ENCODE measurements around the gene ZMIZ2. TPM values are rescaled to one million over a fixed set of nuclear protein-coding genes. Genes with fewer than 3 reads are reported as not detected.

ZMIZ2 gene
- total and polyA plus RNA-seq, 9 of the 15 experiments (the other 6 are each of a cell fraction or from before 2014, with no cell fraction given): 0.13 to 40.3 (median 4.9) TPM

- TF ChIP-seq SPI1 (IDR thresholded peaks at IDR 0.05; ENCODE audit: borderline replicate concordance, low read depth, low read length) (no peak), TAF15 (IDR thresholded peaks at IDR 0.05; ENCODE audit: low read depth, low read length) (no peak), HMGXB4 (CRISPR knock-in tag; IDR thresholded peaks at IDR 0.05) (no peak), ZNF175 (CRISPR knock-in tag; IDR thresholded peaks at IDR 0.05; ENCODE audit: low read depth) (no peak)
These were observed 34.8 kb downstream of the ZMIZ2 start (continued) for GRCh38 chr7:44783407-44783806.

- no peaks in the 10 kb centered on the region for H3K4me1 ChIP-seq (replicated peaks in 1 of 2; ENCODE audit: control insufficient read depth in 2 of 2, insufficient read depth in 2 of 2, low read length in 2 of 2)
- BruUV-seq (replicated peaks): no TSS peak
- H3K79me2 ChIP-seq (ENCODE audit: control insufficient read depth, insufficient read depth, low read length): no peaks in the 10 kb centered on the region
- FAIRE-seq (no peak), DNase-seq (ENCODE audit: extremely low read depth in 1 of 4, low spot score in 3 of 4) (peak in 1 of 4 experiments; percentile 2), ATAC-seq (no peak; the same call in 2 of the 3 replicates)
- H3K9me1 ChIP-seq (ENCODE audit: control insufficient read depth, insufficient read depth, low read length): no peaks in the 10 kb centered on the region
- H3K9ac ChIP-seq (ENCODE audit: insufficient read depth in 1 of 2, low read depth in 2 of 2, low read length in 2 of 2): no peak overlapping the region; a peak in 1 of 4 replicates
- H3K9me3 ChIP-seq (replicated peaks; ENCODE audit: control insufficient read depth, insufficient read depth, low read depth, low read length): peaks cover 2% of the 10 kb centered on the region; the same call in 1 of the 2 replicates
- H3K27ac ChIP-seq (ENCODE audit: extremely low read depth, low read depth, low read length): no peak overlapping the region
- WGBS (ENCODE audit: insufficient coverage, low coverage, missing lambda C conversion rate): 0% methylated on average over 1 of the region's 1 CpG
- H3K4me3 ChIP-seq: no peak overlapping the region
- in situ Hi-C loops (cut with MboI) (no loop called here), intact Hi-C loops (cut with micrococcal nuclease) (no loop called here)
- H3K4me2 ChIP-seq (ENCODE audit: insufficient read depth, low read length): no peak overlapping the region
- no peaks in the 10 kb centered on the region for H3K36me3 ChIP-seq (ENCODE audit: control insufficient read depth, insufficient read depth, low read length)
- no peak overlapping the region for H2AFZ ChIP-seq (ENCODE audit: low read depth, low read length)
- POLR2A ChIA-PET: interaction anchor here (1.2 kb wide), 1 partner anchor 13 kb away, joined by 3 read pairs; no protein-coding TSS in a partner anchor
- H4K20me1 ChIP-seq (replicated peaks; ENCODE audit: control insufficient read depth, insufficient read depth, low read length): no peaks in the 10 kb centered on the region
- CTCF ChIA-PET (ENCODE audit: low intra/inter-chr PET ratio): no interaction called here
- H3K27me3 ChIP-seq (ENCODE audit: control insufficient read depth in 2 of 2, insufficient read depth in 2 of 2, low read length in 2 of 2): peaks cover 0 to 6% of the 10 kb centered on the region in 2 experiments; a peak in 1 of 5 replicates
- TF ChIP-seq ETS1 (conservative IDR thresholded peaks at IDR 0.05; ENCODE audit: control insufficient read depth, low read depth, low read length): no peak
- TF ChIP-seq HDAC3 (IDR thresholded peaks at IDR 0.05; ENCODE audit: borderline replicate concordance, partially characterized antibody): no peak
- no peak for TF ChIP-seq ADNP (tag; IDR thresholded peaks at IDR 0.05)
- TF ChIP-seq NRF1 (conservative IDR thresholded peaks at IDR 0.05 in 1 of 2, IDR thresholded peaks at IDR 0.05 in 1 of 2): no peak
- no peak for TF ChIP-seq POLR2B (IDR thresholded peaks at IDR 0.05; ENCODE audit: low read depth, partially characterized antibody)
- no peak for TF ChIP-seq ZNF277 (CRISPR knock-in tag; IDR thresholded peaks at IDR 0.05; ENCODE audit: borderline replicate concordance)
- no peak for TF ChIP-seq ZBTB34 (CRISPR knock-in tag; IDR thresholded peaks at IDR 0.05)
- no peak for TF ChIP-seq RBM15 (IDR thresholded peaks at IDR 0.05; ENCODE audit: insufficient read depth, low read length)
- TF ChIP-seq TOE1 (IDR thresholded peaks at IDR 0.05; ENCODE audit: borderline replicate concordance): no peak
- no peak for TF ChIP-seq TOE1 (CRISPR knock-in tag; IDR thresholded peaks at IDR 0.05; ENCODE audit: borderline replicate concordance, low read depth)
- TF ChIP-seq MAFK (IDR thresholded peaks at IDR 0.05; ENCODE audit: low read length): no peak
- TF ChIP-seq ARID2 (IDR thresholded peaks at IDR 0.05): no peak
These were observed 35.7 kb downstream of the ZMIZ2 start for GRCh38 chr7:44784364-44784763.
